HepG2 (cell line): ENCODE results near the gene RNF208. TPM values are rescaled to one million over a fixed set of nuclear protein-coding genes. Genes with fewer than 3 reads are reported as not detected.
"Not testable (repeated sequence)": the region's sequence is repeated elsewhere in the genome, so short reads cannot be mapped to it uniquely, and the experiment has no call there.

Experiments used
- ATAC-seq: fragments of 200-7000 bp; cut with Tn5 transposase; 3 replicates; pipeline ENCODE4 v1.9.1; 2020; ENCODE audit warnings: mild to moderate bottlenecking, moderate library complexity
- BruUV-seq: library from RNA; stranded (reverse); fragments of 400-500 nt; replicated peaks from 2 replicates; lab custom pipeline; 2021; lab: Mats Ljungman, UMichigan
- CTCF ChIA-PET: fragments of 300-600 bp; formaldehyde crosslinking; extraction: SDS; loops from one replicate; lab custom pipeline; 2021; ENCODE audit warnings: low total read pairs, inconsistent platforms, low intra/inter-chr PET ratio; lab: Yijun Ruan, JAX
- POLR2A ChIA-PET: fragments of 350-600 bp; sonication (Branson Sonifier 250); formaldehyde crosslinking; loops from one replicate; lab custom pipeline; 2020; ENCODE audit warnings: antibody characterized with exemption, inconsistent platforms; lab: Yijun Ruan, JAX
- DNase-seq: peaks from one replicate; pipeline ENCODE4 v3.0.0-alpha.2; 2015; ENCODE audit warnings: low spot score
- FAIRE-seq: peaks from 3 replicates; lab custom pipeline; 2011; peaks lifted over from hg19 to GRCh38; lab: Jason Lieb, UNC
- H2AFZ ChIP-seq: one replicate; pipeline ENCODE4 v1.6.1; 2011; ENCODE audit warnings: low read length, inconsistent platforms
- H3K27ac ChIP-seq: fragments of 300-600 bp; 3 replicates; pipeline ENCODE4 v1.8.0; 2011; ENCODE audit warnings: mixed run types, mild to moderate bottlenecking, mixed read lengths, low read length, inconsistent platforms; ENCODE audit not compliant: insufficient read depth; ENCODE audit errors: extremely low read length
- H3K27me3 ChIP-seq, 2 experiments: fragments of 200-600 bp in 1 of 2; 2 replicates in 1 of 2; 3 replicates in 1 of 2; pipeline versions ENCODE4 v1.6.0 to v1.8.0; 2011; ENCODE audit warnings: low read length in 2 of 2, mild to moderate bottlenecking in 2 of 2, moderate library complexity in 2 of 2, inconsistent platforms in 1 of 2; ENCODE audit not compliant: insufficient read depth in 2 of 2, control insufficient read depth in 1 of 2
- H3K36me3 ChIP-seq, 2 experiments: fragments of 200-600 bp in 1 of 2; replicated peaks in 1 of 2; 2 replicates in 1 of 2; 3 replicates in 1 of 2; pipeline versions ENCODE4 v1.5.1 to v1.8.0; 2011; ENCODE audit warnings: low read length in 2 of 2, inconsistent platforms in 1 of 2; ENCODE audit not compliant: insufficient read depth in 2 of 2, control insufficient read depth in 1 of 2
- H3K4me1 ChIP-seq: 2 replicates; pipeline ENCODE4 v1.5.1; 2012; ENCODE audit warnings: low read length, inconsistent platforms; ENCODE audit not compliant: insufficient read depth
- H3K4me2 ChIP-seq: 2 replicates; pipeline ENCODE4 v1.6.0; 2011; ENCODE audit warnings: low read depth, low read length, inconsistent platforms
- H3K4me3 ChIP-seq, 3 experiments: fragments of 200-600 bp in 1 of 3; sonication (generic), shearing (Covaris generic) in 1 of 3; replicated peaks in 1 of 3; 2 replicates each; pipeline ENCODE4 v1.5.1; 2011 to 2016; ENCODE audit warnings: low read length in 3 of 3, inconsistent platforms in 2 of 3, low read depth in 2 of 3, mild to moderate bottlenecking in 2 of 3, control low read depth in 1 of 3, mixed read lengths in 1 of 3; ENCODE audit not compliant: insufficient read depth in 1 of 3
- H3K79me2 ChIP-seq: one replicate; pipeline ENCODE4 v1.6.1; 2011; ENCODE audit warnings: low read length, inconsistent platforms; ENCODE audit not compliant: insufficient read depth
- H3K9ac ChIP-seq: 2 replicates; pipeline ENCODE4 v1.6.0; 2011; ENCODE audit warnings: mild to moderate bottlenecking, low read depth, low read length, inconsistent platforms; ENCODE audit not compliant: insufficient read depth
- H3K9me3 ChIP-seq: 2 replicates; pipeline ENCODE4 v1.5.1; 2012; ENCODE audit warnings: mild to moderate bottlenecking, low read length
- H4K20me1 ChIP-seq: 2 replicates; pipeline ENCODE4 v1.6.0; 2011; ENCODE audit warnings: inconsistent platforms, mild to moderate bottlenecking, low read length, moderate library complexity; ENCODE audit not compliant: insufficient read depth
- HNRNPL ChIP-seq: fragments of 200-400 bp; formaldehyde crosslinking; IDR thresholded peaks from 2 replicates; pipeline ENCODE4 v1.6.1; 2017; ENCODE audit warnings: mild to moderate bottlenecking, low read depth, low read length
- HOXA3 ChIP-seq: sonication (generic); formaldehyde crosslinking; IDR thresholded peaks from 2 replicates; pipeline ENCODE4 v1.5.0; 2020; ENCODE audit warnings: missing genetic modification reagents
- MED1 ChIP-seq: sonication (generic); formaldehyde crosslinking; IDR thresholded peaks from 2 replicates; pipeline ENCODE4 v1.4.0; 2020; ENCODE audit warnings: missing genetic modification reagents
- RBFOX2 ChIP-seq: fragments of 200-400 bp; formaldehyde crosslinking; IDR thresholded peaks from 2 replicates; pipeline ENCODE4 v1.6.1; 2017; ENCODE audit warnings: low read depth, mild to moderate bottlenecking, low read length
- ZFP90 ChIP-seq: sonication (generic); formaldehyde crosslinking; IDR thresholded peaks from 2 replicates; pipeline ENCODE4 v1.8.0; 2022; ENCODE audit warnings: missing genetic modification reagents, mild to moderate bottlenecking, inconsistent platforms, borderline replicate concordance
- ZSCAN21 ChIP-seq: sonication (generic); formaldehyde crosslinking; IDR thresholded peaks from 2 replicates; pipeline ENCODE4 v1.8.0; 2022; ENCODE audit warnings: mild to moderate bottlenecking, missing genetic modification reagents, moderate library complexity, borderline replicate concordance
- WGBS: methylation state at CpG from one replicate; pipeline ENCODE4 v1.1.6; 2017; ENCODE audit warnings: low lambda C conversion rate; 5-methylcytosine and 5-hydroxymethylcytosine counted together
- in situ Hi-C: cut with HindIII; loops from 2 replicates; pipeline ENCODE4 v1.10.0; 2017; ENCODE audit warnings: low pct_unique_long_range_greater_than_20kb; ENCODE audit not compliant: extremely low pct_ligation_motif_present
- intact Hi-C: fragments of 100-400 bp; cut with micrococcal nuclease; formaldehyde crosslinking; loops from one replicate; pipeline ENCODE4 v1.10.0; 2022; ENCODE audit not compliant: unreplicated experiment
- polyA plus RNA-seq, 8 experiments: library from polyadenylated mRNA; depleted of rRNA in 3 of 8; stranded (reverse) in 7 of 8; unstranded in 1 of 8; fragments of >200 nt; fragmentation: Illumina TruSeq in 4 of 8; extraction: Trizol in 4 of 8; gene quantifications; 2 replicates each; pipeline versions ENCODE4 v1.2.1 to v1.2.3, GENCODE V29; 2011 to 2016; ENCODE audit warnings: low read depth in 4 of 8, missing spikeins in 1 of 8, mixed read lengths in 1 of 8; ENCODE audit not compliant: insufficient read depth in 1 of 8
- total RNA-seq, 5 experiments: library from RNA; depleted of rRNA; stranded (reverse); fragments of >200 nt; fragmentation: Illumina TruSeq; extraction: Trizol; gene quantifications; 2 replicates each; pipeline ENCODE4 v1.2.3, GENCODE V29; 2016; ENCODE audit warnings: low read depth in 1 of 5
- TF ChIP-seq, protein P1 (sequence below): sonication (generic); formaldehyde crosslinking; IDR thresholded peaks from 2 replicates; pipeline ENCODE4 v1.5.1; 2020; ENCODE audit warnings: mild to moderate bottlenecking, missing genetic modification reagents, moderate library complexity

The RNF208 gene
- total and polyA plus RNA-seq, 2 of the 13 experiments (the other 11 are each of a cell fraction or from before 2014, with no cell fraction given): 1.6 to 2.1 TPM

DNA sequence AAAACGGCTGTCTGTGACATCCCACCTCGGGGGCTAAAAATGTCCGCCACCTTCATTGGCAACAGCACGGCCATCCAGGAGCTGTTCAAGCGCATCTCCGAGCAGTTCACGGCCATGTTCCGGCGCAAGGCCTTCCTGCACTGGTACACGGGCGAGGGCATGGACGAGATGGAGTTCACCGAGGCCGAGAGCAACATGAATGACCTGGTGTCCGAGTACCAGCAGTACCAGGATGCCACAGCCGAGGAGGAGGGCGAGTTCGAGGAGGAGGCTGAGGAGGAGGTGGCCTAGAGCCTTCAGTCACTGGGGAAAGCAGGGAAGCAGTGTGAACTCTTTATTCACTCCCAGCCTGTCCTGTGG lies 21.2 kb upstream of the RNF208 start:
- H2AFZ ChIP-seq, DNase-seq, FAIRE-seq, H3K27me3 ChIP-seq, ATAC-seq, intact Hi-C loops, H3K9ac ChIP-seq, in situ Hi-C loops, BruUV-seq, H3K27ac ChIP-seq, H3K9me3 ChIP-seq, CTCF ChIA-PET: not testable (repeated sequence)
- H4K20me1 ChIP-seq: peaks cover 27% of the 10 kb centered on the region
- POLR2A ChIA-PET: interaction anchor here (0.6 to 7.7 kb wide), 11 partner anchors 9 to 176 kb away, joined by 3 to 317 read pairs (median 6); partner anchors contain the start of genes NELFB, SAPCD2, STPG3 and TOR4A
- 98% methylated on average over 17 of the region's 18 CpGs for whole genome bisulfite sequencing
- TF ChIP-seq, protein P1, sequence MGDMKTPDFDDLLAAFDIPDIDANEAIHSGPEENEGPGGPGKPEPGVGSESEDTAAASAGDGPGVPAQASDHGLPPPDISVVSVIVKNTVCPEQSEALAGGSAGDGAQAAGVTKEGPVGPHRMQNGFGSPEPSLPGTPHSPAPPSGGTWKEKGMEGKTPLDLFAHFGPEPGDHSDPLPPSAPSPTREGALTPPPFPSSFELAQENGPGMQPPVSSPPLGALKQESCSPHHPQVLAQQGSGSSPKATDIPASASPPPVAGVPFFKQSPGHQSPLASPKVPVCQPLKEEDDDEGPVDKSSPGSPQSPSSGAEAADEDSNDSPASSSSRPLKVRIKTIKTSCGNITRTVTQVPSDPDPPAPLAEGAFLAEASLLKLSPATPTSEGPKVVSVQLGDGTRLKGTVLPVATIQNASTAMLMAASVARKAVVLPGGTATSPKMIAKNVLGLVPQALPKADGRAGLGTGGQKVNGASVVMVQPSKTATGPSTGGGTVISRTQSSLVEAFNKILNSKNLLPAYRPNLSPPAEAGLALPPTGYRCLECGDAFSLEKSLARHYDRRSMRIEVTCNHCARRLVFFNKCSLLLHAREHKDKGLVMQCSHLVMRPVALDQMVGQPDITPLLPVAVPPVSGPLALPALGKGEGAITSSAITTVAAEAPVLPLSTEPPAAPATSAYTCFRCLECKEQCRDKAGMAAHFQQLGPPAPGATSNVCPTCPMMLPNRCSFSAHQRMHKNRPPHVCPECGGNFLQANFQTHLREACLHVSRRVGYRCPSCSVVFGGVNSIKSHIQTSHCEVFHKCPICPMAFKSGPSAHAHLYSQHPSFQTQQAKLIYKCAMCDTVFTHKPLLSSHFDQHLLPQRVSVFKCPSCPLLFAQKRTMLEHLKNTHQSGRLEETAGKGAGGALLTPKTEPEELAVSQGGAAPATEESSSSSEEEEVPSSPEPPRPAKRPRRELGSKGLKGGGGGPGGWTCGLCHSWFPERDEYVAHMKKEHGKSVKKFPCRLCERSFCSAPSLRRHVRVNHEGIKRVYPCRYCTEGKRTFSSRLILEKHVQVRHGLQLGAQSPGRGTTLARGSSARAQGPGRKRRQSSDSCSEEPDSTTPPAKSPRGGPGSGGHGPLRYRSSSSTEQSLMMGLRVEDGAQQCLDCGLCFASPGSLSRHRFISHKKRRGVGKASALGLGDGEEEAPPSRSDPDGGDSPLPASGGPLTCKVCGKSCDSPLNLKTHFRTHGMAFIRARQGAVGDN (CRISPR knock-in tag): peak; percentile 2; the same call in 1 of the 2 replicates
- TF ChIP-seq MED1 (CRISPR knock-in tag): 0 out of 2 replicates have a peak, but pooled peaks have one; percentile 7
- 0 out of 2 replicates have a peak, but pooled peaks have one; percentile 2 for TF ChIP-seq ZFP90 (CRISPR knock-in tag)
- 0 out of 2 replicates have a peak, but pooled peaks have one; percentile 7 for TF ChIP-seq HOXA3 (CRISPR knock-in tag)
- TF ChIP-seq HNRNPL: 0 out of 2 replicates have a peak, but pooled peaks have one; percentile 4
- TF ChIP-seq RBFOX2: peak; percentile 48
- TF ChIP-seq ZSCAN21 (CRISPR knock-in tag): 0 out of 2 replicates have a peak, but pooled peaks have one; percentile 2
- H3K4me2 ChIP-seq: peak overlapping the region; percentile 99; the same call in 1 of the 2 replicates
- H3K36me3 ChIP-seq: peaks cover 4 to 19% of the 10 kb centered on the region in 2 experiments; a peak in 4 of 5 replicates
- peaks cover 64% of the 10 kb centered on the region for H3K4me1 ChIP-seq
- H3K79me2 ChIP-seq: peaks cover 33% of the 10 kb centered on the region
- peak overlapping the region in 1 of 3 experiments; percentile 94; a peak in 3 of 6 replicates for H3K4me3 ChIP-seq
